Left hindlimb (tissue), 1 donor: Measurements from ENCODE around the gene OPCML.

Experiments
- DNase-seq: peaks from one replicate; pipeline ENCODE4 v3.0.0-alpha.2; 2018

Gene OPCML

DNA sequence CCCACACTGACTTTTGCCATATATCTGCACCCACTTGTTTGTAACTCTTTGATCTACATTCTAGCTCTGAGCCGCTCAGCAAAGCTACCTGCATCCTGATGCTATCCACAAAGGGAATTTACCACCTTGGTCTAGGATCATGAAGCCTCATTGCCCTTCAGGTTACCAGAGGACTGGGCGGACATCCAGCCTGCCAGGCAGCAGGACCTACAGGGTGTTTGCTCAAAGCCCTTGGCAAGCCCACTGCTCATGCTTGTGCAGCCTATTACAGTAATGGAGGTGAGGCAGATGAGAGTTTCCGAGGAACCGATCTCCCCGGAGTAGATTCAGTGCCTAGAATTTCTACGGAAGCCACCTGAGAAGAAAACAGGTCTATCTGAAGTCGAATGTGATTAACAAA, 417.2 kb downstream of the OPCML start:
- DNase-seq: no peak

DNA sequence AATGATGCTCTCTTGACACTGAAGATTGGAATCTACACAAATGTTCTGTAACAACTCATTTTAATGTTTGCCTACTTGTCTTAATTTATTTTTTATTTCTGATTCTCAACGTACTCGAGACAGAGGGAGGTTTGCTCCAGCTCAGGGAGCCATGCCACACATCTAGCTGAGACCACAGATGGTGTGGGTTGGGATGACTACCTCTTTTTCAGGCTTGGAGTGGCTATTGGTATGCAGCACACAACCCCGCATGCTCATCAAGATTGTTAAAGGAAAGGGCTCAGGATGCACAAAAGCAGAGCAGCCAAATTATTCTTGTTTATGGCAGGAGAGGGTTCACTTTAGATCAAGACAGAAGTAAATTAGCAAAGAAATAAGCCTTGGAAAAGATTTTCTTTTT, 424.5 kb downstream of the OPCML start:
- DNase-seq: no peak

GRCh38 chr11:133107136-133107535, 425.2 kb downstream of the OPCML start:
- no peak for DNase-seq

DNA sequence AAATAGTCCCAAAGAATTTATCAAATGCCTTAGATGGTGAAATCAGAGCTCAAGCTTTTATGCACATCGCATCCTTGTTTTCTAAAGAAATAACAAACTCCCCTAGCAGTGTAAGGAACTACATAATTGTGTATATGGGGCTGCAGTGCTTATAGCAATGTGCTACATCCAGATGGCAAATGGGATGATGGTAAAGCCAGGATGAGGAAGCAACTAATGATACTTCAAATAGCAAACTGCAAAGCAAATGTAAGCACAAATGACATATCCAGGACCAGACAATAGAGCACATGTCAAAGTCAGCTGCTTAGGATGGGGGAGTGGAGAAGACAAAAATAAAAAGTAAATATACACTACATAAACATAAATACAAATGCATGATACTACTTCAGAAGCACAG, 425.9 kb downstream of the OPCML start:
- DNase-seq: no peak

GRCh38 chr11:133104009-133104744, 428.1 kb downstream of the OPCML start:
- no peak for DNase-seq

DNA sequence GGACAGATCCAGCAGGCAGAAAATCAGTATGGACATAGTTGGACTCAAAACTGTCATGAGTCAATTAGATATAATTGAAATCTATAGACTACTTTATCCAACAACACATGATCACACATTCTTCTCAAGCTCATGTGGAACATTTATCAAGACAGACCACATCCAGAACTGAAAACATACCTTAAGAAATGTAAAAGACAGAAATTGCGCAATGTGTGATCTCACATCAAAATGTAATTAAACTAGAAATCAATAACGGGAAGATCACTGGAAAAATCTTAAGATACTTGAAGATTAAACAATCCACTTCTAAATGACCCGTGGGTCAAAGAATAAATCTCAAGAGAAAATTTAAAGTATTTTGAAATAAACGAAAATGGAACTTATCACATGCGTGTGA, 435.3 kb downstream of the OPCML start:
- DNase-seq: no peak

- DNase-seq: no peak
Measured at GRCh38 chr11:133086518-133086917, 445.8 kb downstream of the OPCML start.

DNA sequence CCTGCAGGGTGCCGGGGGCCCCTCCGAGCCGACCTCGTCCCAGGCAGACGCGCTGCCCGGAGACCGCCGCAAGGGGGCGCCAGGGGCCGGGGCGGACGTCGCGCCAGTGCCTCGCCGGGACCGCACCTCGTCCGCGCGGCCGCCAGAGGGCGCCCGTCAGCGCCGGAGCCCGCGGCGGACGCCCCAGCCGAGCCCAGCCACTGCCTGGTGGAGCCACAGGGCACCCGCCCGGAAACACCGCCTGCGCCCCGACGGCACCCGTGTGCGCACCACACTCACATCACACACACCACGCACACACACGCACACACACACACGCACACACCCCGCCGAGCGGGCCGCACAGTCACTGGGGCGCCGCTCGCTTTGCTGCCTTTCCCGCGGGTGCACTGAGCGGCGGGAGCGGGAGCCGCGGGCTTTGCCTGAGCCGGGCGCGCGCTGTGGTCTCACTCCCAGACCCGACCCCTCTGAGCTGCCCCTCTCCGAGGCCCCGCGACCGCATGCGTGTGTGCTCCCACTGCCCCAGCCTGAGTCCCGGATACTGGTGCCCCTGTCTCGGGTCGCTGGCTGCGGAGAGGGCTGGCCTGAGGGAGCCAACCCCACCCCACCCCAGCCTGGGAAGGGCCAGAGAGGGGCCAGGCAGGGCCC, 449.3 kb downstream of the OPCML start:
- DNase-seq: peak; percentile 70

DNA sequence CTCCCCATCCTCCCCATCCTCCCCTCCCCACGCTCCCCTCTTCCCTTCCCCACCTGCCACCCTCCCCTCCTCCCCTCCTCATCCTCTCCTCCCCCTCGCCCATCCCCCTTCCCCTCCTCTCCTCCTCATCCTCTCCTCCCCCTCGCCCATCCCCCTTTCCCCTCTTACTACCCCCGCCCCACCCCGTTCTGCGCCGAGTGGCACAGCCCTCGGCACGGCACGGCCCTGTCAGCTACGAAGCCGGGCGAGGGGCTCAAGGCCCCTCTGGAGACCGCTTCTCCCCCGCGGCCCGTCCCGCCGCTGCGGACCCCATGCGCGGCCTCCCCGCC, 449.9 kb downstream of the OPCML start:
- DNase-seq: peak; percentile 72

GRCh38 chr11:133081730-133082452, 450.4 kb downstream of the OPCML start:
- no peak for DNase-seq

DNA sequence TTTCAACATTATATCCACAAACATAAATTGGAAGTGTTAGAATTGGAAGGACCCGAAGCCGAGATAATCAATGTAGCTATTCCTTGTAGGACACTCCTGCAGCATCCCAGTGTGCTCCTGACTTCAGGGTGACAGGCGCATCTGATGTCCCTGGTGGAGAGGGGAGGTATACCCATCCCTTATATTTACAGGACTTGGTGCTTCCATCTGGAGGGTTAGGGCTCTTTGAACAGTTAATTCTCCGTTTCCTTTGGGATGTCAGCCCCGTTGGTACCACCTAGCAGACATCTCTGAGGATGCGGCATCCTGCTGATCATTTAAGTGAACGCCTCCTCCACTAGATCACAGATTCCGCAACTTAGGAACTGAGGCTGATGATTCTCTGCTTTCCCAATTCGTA, 451.3 kb downstream of the OPCML start:
- DNase-seq: no peak

DNA sequence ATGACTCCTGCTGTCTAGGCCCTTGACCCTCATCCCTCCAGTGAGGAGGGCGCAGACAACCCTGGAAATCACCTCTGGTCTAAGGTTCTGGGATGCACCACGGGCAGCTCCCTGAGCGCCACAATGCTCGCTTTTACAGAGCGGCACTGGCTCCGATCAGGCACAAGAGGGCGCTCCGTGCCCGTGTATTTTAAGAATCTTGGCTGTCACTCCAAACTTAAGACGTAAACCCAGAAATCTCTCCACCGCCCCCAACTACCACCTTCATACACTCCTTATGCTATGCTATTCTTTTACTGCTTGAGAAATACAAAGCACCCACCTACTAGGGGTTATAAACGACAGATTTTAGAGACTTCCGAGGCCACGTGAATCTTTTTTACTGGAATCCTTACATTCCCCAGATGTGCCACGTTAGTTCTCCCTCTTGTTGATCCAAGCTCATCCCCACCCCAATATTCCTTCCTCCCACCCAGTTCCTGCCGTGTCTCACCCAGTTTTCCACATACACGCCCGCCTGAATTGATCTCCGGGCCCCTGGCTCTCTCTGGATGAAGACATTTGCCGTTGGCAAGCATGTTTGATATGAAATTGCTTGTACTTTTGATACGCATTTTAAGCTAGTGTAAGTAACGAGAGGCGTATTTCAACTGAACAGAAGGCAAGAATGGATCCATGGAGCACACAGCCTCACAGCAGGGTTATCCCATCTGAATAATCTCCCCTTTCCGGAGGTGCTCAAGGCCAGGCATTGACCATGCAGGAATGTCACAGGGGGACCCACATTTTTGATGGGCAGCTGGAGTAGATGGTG, 453.5 kb downstream of the OPCML start:
- DNase-seq: peak; percentile 45

GRCh38 chr11:133078012-133078411, 454.3 kb downstream of the OPCML start:
- DNase-seq: no peak

- no peak for DNase-seq
Measured at GRCh38 chr11:133075351-133075750, 456.9 kb downstream of the OPCML start.

DNA sequence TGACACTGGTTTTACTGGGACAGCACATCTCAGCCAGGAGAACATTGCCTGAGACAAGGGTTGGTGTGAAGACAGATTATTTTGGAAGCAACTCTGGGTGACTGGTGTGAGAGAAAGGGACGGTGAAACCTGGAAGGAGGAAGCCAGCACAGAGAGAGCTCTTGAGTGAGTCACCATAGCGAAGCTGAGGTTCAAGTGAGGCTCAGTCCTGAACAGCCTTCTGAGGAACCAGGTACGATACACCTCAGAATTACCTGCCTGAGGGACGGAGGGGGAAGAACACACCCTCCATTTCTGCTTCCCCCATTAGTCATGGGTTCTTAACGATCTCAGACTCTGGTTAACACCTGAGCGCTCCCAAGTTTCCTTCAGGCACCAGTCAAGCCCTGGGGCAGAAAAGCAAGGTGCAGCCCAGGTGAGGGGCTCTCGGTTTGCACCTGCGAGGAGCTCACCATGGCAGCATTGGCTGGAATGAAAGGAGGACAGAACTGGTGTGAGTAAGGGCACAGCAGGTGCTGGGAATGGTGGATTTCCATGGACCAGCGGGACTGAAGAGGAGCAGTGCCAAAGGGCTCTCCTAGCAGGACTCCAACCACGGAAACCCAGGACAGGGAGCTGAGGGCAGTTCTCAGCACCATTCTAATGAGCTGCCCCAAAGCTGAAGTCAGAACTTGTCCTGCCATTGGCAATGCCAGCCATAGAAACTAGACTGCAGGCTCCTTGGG, 459.3 kb downstream of the OPCML start:
- no peak for DNase-seq

GRCh38 chr11:133072378-133072777, 459.9 kb downstream of the OPCML start:
- DNase-seq: no peak

- DNase-seq: no peak
Measured at GRCh38 chr11:133070791-133071190, 461.5 kb downstream of the OPCML start.

DNA sequence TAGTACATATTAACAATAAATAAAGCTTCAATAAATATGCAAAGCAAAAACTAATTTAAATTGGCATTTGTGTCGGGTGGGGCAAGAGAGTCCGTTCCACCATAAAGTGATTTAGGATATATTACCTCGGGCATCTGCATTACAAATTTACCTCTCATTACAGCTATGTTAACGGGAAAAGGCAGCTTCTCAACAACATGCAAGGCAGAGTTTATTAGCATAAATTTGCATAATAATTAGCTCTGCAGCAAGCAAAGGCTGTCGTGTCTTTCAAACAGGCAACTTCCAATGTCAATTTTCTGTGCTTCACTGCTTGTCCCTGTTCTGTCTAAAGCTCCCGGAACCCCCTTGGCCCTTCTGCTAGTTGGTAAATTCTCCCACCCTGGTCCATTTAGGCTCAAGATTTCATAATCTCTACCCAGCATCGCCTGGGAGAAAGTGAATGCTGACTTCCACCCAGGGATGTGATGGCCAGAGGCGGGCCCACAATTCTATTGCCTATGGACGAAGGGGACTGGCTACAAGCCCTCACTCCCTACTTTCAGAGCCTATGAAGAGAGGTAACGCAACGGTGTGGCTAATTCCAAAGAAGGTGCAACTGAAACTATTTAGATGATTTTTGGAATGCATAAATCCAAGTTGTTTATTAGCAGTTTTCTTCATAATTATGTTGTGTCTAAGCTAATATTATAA, 462.1 kb downstream of the OPCML start:
- DNase-seq: no peak

- no peak for DNase-seq
Measured at GRCh38 chr11:133065847-133066485, 466.3 kb downstream of the OPCML start.

- DNase-seq: no peak
Measured at GRCh38 chr11:133064961-133065360, 467.3 kb downstream of the OPCML start.

DNA sequence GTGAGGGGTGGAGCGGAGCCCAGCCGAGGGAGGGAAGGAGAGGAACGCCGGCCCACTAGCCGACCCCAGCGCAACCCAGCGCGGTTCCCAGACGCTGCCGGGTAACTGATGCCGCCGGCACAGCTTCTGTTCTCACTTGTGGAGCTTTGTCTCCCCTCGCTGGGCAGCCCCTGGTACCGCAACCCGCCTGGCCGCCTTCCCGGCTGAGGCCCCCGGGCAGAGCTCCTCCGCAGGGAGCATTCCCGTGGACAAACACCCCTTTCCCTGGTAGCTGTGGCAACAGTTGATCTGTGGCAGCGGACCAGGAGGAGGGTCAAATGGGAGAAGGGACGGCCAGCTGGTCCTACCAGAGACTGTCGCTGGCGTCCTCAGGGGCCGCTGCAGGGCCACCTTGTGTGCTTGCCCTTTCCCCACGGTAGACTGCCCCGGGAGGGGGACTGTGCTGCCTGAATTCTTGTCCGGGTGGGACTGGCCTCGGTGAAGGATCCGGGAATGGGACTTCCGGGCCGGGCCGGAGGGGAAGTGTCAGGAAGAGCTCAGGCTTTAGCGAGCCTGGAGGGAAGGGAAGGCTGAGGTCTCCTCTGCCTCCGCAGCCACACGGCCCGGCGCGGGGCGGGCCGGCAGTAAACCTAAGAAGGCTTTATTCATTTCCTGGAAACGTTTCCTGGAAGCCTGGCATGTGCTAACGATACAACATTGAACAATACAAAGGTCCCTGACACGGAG, 468.0 kb downstream of the OPCML start:
- DNase-seq: peak; percentile 87
